HepG2 (cell line): ENCODE results near the gene SEC63. TPM values are rescaled to one million over a fixed set of nuclear protein-coding genes. Genes with fewer than 3 reads are reported as not detected.

Experiments used
- WIZ ChIP-seq: sonication (generic); formaldehyde crosslinking; IDR thresholded peaks from 2 replicates; pipeline ENCODE4 v1.5.1; 2020; ENCODE audit warnings: mild to moderate bottlenecking, missing genetic modification reagents
- polyA plus RNA-seq, 8 experiments: library from polyadenylated mRNA; depleted of rRNA in 3 of 8; stranded (reverse) in 7 of 8; unstranded in 1 of 8; fragments of >200 nt; fragmentation: Illumina TruSeq in 4 of 8; extraction: Trizol in 4 of 8; gene quantifications; 2 replicates each; pipeline versions ENCODE4 v1.2.1 to v1.2.3, GENCODE V29; 2011 to 2016; ENCODE audit warnings: low read depth in 4 of 8, missing spikeins in 1 of 8, mixed read lengths in 1 of 8; ENCODE audit not compliant: insufficient read depth in 1 of 8
- total RNA-seq, 5 experiments: library from RNA; depleted of rRNA; stranded (reverse); fragments of >200 nt; fragmentation: Illumina TruSeq; extraction: Trizol; gene quantifications; 2 replicates each; pipeline ENCODE4 v1.2.3, GENCODE V29; 2016; ENCODE audit warnings: low read depth in 1 of 5
- TF ChIP-seq, protein P1 (sequence below): sonication (generic); formaldehyde crosslinking; IDR thresholded peaks from 2 replicates; pipeline ENCODE4 v1.5.1; 2020; ENCODE audit warnings: missing genetic modification reagents, mild to moderate bottlenecking, borderline replicate concordance
- TF ChIP-seq, protein P2 (sequence below): sonication (generic); formaldehyde crosslinking; IDR thresholded peaks from one replicate; pipeline ENCODE4 v1.5.1; 2020; ENCODE audit warnings: mild to moderate bottlenecking, missing genetic modification reagents; ENCODE audit errors: not compliant biosample characterization
- TF ChIP-seq, protein P3 (sequence below): sonication (generic); formaldehyde crosslinking; IDR thresholded peaks from 2 replicates; pipeline ENCODE4 v1.5.0; 2020; ENCODE audit warnings: mild to moderate bottlenecking, missing genetic modification reagents, borderline replicate concordance

The SEC63 gene
- total and polyA plus RNA-seq, 2 of the 13 experiments (the other 11 are each of a cell fraction or from before 2014, with no cell fraction given) = 20.2 to 45.9 TPM

DNA sequence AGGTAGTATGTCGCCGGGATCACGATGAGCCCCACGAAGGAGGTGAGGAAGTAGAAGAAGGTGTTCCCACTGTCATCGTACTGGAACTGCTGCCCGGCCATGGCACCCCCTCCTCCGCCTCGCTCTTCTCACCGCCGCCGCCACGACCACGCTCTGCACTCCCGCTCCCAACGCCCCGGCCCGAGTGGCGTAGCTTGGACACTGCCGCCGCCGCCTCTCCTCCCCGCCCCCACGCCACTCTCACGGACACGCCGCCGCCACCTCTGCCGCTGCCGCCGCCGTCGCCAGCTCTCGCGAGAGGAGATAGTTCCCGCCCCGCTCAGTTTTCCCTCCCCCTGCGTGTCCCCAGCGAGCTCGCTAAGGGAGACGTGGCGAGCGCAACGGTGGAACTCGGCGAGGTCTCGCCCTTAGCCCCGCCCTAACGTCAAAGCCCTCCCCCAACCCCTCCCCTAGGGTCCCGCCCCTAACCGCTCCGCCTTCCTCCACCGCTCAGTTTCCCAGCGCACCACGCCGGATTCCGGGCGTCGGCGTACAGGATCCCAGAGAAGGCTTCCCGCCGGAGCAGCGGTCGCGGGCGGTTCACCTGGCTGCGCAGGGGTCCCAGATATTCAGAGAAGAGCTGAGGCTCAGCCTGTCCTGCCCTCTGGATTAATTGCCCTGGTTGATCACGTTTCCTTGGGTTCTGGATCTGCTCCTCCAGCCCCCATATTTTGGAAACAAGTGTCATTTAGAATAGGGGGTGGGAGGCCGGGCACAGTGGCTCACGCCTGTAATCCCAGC lies at the start of gene SEC63 (continued):
- TF ChIP-seq, protein P1, sequence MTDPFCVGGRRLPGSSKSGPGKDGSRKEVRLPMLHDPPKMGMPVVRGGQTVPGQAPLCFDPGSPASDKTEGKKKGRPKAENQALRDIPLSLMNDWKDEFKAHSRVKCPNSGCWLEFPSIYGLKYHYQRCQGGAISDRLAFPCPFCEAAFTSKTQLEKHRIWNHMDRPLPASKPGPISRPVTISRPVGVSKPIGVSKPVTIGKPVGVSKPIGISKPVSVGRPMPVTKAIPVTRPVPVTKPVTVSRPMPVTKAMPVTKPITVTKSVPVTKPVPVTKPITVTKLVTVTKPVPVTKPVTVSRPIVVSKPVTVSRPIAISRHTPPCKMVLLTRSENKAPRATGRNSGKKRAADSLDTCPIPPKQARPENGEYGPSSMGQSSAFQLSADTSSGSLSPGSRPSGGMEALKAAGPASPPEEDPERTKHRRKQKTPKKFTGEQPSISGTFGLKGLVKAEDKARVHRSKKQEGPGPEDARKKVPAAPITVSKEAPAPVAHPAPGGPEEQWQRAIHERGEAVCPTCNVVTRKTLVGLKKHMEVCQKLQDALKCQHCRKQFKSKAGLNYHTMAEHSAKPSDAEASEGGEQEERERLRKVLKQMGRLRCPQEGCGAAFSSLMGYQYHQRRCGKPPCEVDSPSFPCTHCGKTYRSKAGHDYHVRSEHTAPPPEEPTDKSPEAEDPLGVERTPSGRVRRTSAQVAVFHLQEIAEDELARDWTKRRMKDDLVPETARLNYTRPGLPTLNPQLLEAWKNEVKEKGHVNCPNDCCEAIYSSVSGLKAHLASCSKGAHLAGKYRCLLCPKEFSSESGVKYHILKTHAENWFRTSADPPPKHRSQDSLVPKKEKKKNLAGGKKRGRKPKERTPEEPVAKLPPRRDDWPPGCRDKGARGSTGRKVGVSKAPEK (CRISPR knock-in tag) = no peak
- TF ChIP-seq, protein P2, sequence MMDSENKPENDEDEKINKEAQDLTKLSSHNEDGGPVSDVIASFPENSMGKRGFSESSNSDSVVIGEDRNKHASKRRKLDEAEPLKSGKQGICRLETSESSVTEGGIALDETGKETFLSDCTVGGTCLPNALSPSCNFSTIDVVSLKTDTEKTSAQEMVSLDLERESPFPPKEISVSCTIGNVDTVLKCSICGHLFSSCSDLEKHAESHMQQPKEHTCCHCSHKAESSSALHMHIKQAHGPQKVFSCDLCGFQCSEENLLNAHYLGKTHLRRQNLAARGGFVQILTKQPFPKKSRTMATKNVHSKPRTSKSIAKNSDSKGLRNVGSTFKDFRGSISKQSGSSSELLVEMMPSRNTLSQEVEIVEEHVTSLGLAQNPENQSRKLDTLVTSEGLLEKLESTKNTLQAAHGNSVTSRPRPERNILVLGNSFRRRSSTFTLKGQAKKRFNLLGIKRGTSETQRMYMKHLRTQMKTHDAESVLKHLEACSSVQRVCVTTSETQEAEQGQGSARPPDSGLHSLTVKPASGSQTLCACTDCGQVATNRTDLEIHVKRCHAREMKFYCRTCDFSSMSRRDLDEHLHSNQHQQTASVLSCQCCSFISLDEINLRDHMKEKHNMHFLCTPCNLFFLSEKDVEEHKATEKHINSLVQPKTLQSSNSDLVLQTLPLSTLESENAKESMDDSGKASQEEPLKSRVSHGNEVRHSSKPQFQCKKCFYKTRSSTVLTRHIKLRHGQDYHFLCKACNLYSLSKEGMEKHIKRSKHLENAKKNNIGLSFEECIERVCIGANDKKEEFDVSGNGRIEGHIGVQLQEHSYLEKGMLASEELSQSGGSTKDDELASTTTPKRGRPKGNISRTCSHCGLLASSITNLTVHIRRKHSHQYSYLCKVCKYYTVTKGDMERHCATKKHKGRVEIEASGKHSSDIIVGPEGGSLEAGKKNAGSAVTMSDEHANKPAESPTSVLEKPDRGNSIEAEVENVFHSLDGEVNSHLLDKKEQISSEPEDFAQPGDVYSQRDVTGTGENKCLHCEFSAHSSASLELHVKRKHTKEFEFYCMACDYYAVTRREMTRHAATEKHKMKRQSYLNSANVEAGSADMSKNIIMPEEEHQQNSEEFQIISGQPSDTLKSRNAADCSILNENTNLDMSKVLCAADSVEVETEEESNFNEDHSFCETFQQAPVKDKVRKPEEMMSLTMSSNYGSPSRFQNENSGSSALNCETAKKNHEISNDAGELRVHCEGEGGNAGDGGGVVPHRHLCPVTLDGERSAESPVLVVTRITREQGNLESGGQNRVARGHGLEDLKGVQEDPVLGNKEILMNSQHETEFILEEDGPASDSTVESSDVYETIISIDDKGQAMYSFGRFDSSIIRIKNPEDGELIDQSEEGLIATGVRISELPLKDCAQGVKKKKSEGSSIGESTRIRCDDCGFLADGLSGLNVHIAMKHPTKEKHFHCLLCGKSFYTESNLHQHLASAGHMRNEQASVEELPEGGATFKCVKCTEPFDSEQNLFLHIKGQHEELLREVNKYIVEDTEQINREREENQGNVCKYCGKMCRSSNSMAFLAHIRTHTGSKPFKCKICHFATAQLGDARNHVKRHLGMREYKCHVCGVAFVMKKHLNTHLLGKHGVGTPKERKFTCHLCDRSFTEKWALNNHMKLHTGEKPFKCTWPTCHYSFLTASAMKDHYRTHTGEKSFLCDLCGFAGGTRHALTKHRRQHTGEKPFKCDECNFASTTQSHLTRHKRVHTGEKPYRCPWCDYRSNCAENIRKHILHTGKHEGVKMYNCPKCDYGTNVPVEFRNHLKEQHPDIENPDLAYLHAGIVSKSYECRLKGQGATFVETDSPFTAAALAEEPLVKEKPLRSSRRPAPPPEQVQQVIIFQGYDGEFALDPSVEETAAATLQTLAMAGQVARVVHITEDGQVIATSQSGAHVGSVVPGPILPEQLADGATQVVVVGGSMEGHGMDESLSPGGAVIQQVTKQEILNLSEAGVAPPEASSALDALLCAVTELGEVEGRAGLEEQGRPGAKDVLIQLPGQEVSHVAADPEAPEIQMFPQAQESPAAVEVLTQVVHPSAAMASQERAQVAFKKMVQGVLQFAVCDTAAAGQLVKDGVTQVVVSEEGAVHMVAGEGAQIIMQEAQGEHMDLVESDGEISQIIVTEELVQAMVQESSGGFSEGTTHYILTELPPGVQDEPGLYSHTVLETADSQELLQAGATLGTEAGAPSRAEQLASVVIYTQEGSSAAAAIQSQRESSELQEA (CRISPR knock-in tag) = no peak
- TF ChIP-seq, protein P3, sequence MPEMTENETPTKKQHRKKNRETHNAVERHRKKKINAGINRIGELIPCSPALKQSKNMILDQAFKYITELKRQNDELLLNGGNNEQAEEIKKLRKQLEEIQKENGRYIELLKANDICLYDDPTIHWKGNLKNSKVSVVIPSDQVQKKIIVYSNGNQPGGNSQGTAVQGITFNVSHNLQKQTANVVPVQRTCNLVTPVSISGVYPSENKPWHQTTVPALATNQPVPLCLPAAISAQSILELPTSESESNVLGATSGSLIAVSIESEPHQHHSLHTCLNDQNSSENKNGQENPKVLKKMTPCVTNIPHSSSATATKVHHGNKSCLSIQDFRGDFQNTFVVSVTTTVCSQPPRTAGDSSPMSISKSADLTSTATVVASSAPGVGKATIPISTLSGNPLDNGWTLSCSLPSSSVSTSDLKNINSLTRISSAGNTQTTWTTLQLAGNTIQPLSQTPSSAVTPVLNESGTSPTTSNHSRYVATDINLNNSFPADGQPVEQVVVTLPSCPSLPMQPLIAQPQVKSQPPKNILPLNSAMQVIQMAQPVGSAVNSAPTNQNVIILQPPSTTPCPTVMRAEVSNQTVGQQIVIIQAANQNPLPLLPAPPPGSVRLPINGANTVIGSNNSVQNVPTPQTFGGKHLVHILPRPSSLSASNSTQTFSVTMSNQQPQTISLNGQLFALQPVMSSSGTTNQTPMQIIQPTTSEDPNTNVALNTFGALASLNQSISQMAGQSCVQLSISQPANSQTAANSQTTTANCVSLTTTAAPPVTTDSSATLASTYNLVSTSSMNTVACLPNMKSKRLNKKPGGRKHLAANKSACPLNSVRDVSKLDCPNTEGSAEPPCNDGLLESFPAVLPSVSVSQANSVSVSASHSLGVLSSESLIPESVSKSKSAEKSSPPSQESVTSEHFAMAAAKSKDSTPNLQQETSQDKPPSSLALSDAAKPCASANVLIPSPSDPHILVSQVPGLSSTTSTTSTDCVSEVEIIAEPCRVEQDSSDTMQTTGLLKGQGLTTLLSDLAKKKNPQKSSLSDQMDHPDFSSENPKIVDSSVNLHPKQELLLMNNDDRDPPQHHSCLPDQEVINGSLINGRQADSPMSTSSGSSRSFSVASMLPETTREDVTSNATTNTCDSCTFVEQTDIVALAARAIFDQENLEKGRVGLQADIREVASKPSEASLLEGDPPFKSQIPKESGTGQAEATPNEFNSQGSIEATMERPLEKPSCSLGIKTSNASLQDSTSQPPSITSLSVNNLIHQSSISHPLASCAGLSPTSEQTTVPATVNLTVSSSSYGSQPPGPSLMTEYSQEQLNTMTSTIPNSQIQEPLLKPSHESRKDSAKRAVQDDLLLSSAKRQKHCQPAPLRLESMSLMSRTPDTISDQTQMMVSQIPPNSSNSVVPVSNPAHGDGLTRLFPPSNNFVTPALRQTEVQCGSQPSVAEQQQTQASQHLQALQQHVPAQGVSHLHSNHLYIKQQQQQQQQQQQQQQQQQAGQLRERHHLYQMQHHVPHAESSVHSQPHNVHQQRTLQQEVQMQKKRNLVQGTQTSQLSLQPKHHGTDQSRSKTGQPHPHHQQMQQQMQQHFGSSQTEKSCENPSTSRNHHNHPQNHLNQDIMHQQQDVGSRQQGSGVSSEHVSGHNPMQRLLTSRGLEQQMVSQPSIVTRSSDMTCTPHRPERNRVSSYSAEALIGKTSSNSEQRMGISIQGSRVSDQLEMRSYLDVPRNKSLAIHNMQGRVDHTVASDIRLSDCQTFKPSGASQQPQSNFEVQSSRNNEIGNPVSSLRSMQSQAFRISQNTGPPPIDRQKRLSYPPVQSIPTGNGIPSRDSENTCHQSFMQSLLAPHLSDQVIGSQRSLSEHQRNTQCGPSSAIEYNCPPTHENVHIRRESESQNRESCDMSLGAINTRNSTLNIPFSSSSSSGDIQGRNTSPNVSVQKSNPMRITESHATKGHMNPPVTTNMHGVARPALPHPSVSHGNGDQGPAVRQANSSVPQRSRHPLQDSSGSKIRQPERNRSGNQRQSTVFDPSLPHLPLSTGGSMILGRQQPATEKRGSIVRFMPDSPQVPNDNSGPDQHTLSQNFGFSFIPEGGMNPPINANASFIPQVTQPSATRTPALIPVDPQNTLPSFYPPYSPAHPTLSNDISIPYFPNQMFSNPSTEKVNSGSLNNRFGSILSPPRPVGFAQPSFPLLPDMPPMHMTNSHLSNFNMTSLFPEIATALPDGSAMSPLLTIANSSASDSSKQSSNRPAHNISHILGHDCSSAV (CRISPR knock-in tag) = no peak
- TF ChIP-seq WIZ (CRISPR knock-in tag) = no peak; the same call in 1 of the 2 replicates
